HG02759 (cell line): Measurements from ENCODE around the gene ATOH1.

Source experiments
- ATAC-seq: cut with Tn5 transposase; IDR thresholded peaks from one replicate; pipeline ENCODE4 v1.9.1; 2021; ENCODE audit warnings: mild to moderate bottlenecking, moderate library complexity; ENCODE audit not compliant: unreplicated experiment

The ATOH1 gene

DNA sequence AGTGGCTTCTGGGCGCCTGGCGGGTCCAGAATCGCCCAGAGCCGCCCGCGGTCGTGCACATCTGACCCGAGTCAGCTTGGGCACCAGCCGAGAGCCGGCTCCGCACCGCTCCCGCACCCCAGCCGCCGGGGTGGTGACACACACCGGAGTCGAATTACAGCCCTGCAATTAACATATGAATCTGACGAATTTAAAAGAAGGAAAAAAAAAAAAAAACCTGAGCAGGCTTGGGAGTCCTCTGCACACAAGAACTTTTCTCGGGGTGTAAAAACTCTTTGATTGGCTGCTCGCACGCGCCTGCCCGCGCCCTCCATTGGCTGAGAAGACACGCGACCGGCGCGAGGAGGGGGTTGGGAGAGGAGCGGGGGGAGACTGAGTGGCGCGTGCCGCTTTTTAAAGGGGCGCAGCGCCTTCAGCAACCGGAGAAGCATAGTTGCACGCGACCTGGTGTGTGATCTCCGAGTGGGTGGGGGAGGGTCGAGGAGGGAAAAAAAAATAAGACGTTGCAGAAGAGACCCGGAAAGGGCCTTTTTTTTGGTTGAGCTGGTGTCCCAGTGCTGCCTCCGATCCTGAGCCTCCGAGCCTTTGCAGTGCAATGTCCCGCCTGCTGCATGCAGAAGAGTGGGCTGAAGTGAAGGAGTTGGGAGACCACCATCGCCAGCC lies at the start of gene ATOH1:
ATOH1 (plus strand) TSS at position 422 of the 663 bp plus-strand sequence; CDS start at position 596, 174 bp downstream.
- ATAC-seq, result no peak

DNA sequence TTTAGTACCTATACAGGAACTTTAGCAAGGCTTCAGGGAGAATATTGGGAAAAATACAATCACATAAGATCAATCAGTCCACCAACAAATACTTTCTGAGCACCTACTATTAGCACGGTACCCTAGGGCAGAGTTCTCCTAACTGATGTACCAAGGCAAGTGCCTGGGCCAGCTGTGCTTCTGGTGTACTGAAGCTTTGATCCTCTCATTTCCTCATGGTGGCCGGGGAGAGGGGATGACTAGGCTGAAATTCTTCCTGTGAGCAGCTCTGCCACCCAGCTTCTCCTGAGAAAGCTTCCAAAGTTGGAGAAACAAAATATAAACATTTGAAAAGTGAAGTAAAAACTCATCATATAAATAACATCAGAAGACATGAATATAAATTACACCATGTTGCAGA lies 49.3 kb upstream of the ATOH1 start:
- no peak for ATAC-seq

- ATAC-seq, result no peak
Observed at GRCh38 chr4:93780080-93780479, 48.5 kb upstream of the ATOH1 start.

DNA sequence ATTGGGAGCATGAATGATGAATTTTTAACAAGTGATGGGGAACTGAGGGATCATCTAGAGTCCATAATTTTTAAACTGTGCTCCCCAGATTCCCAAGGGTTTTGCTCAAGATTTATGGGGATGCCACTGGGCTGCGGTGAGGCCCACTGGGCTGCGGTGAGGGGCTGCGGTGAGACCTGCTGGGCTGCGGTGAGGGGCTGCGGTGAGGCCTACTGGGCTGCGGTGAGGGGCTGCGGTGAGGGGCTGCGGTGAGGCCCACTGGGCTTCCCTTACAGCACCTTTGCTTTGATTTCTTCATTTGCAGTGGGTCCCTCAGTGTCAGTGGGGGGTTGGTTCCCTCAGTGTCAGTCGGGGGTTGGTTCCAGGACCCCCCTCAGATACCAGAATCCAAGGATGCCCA lies 47.4 kb upstream of the ATOH1 start:
- ATAC-seq, result no peak

GRCh38 chr4:93786149-93786548 lies 42.4 kb upstream of the ATOH1 start:
- no peak for ATAC-seq

- ATAC-seq, result no peak
Observed at GRCh38 chr4:93788712-93789111, 39.8 kb upstream of the ATOH1 start.

DNA sequence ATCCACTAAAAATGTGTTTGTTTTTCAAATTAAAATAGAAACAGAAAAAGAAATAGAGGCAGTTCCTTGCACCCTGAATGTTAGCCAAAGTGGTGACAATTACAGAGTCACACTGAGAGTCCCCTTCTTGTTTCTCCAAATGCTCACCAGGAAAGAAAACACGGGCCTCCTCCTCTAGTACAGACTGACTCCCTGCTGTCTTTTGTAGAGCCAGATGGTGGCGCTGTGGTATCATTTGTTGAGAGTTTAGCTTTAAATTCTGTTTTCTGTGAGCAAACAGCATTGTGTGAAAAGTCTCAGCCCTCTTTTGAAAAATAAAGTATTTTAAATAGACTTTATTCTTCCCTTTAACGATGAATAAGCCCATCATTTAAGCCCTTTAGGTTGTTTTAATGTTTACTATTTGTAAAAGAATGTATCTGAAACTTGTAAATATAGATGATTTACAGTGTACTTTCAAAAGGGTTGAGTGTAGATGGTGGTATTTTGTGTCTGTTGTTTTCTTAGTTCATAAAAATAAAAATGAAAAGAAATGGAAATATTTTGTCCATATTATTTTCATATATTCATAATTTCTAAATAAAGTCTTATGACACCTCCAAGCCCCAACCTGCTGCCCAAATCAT lies 36.9 kb upstream of the ATOH1 start:
- ATAC-seq, result peak; percentile 85

- ATAC-seq, result no peak
Observed at GRCh38 chr4:93802045-93802444, 26.5 kb upstream of the ATOH1 start.

DNA sequence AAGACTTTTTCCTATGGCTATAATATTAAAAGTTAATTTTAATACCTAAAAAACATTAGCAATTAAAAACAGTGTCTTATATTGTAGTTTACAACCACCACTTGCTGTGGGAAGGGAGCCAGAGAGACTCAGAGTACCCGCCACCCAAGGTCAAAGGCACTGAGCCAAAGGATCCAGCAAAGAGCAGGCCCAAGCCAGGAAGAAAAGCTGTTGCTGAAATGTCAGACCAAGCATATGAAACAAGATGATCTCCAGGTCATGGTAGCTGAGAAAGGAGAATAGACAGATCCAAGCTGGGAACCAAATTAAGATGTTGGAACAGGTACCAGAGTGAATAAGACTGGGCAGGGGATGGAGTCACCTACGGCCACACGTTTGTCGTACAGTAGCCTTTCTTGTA lies 18.8 kb upstream of the ATOH1 start:
- ATAC-seq, result no peak

GRCh38 chr4:93810340-93810992 lies 18.1 kb upstream of the ATOH1 start:
- ATAC-seq, result no peak

- no peak for ATAC-seq
Observed at GRCh38 chr4:93813092-93813491, 15.5 kb upstream of the ATOH1 start.

GRCh38 chr4:93814141-93814540 lies 14.4 kb upstream of the ATOH1 start:
- ATAC-seq, result no peak

DNA sequence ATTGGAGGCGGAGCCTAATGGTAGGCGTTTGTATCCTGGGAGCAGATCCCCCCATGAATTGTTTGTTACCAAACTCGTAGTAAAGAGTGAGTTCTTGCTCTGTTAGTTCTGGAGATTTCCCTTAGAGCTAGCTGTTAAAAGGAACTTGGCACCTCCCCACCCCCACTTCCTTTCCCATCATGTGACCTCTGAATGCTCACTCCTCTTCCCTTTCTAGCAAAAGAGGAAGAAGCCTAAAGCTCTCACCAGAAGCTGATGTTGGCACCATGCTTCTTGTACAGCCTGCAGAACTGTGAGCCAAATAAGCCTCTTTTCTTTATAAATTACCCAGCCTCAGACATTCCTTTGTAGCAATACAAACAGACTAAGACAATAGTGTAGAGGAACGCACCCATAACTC lies 13.8 kb upstream of the ATOH1 start:
- ATAC-seq, result no peak

DNA sequence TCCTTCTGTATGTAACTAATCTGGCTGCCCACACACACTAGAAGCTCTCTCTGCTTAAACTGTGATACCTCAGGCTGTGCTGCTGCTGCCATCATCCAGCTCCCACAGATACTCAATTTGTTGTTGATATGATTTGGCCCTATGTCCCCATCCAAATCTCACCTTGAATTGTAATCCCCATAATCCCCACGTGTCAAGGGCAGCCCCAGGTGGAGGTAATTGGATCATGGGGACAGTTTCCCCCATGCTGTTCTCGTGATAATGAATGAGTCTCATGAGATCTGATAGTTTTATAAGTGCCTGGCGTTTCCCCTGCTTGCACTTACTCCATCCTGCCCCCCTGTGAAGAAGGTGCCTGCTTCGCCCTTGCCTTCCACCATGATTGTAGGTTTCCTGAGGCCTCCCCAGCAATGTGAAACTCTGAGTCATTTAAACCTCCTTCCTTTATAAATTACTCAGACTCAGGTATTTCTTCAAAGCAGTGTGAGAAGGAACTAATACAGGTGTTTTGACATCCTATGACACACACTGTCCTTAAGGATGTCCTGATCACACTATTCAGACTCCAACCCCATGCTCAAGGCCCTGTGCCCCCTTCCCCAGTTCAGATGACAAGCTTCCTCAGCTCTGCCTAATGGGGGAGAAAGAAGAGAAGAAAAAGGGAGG lies 2.9 kb upstream of the ATOH1 start:
- ATAC-seq, result no peak

- no peak for ATAC-seq
Observed at GRCh38 chr4:93827272-93827947, 1.1 kb upstream of the ATOH1 start.

DNA sequence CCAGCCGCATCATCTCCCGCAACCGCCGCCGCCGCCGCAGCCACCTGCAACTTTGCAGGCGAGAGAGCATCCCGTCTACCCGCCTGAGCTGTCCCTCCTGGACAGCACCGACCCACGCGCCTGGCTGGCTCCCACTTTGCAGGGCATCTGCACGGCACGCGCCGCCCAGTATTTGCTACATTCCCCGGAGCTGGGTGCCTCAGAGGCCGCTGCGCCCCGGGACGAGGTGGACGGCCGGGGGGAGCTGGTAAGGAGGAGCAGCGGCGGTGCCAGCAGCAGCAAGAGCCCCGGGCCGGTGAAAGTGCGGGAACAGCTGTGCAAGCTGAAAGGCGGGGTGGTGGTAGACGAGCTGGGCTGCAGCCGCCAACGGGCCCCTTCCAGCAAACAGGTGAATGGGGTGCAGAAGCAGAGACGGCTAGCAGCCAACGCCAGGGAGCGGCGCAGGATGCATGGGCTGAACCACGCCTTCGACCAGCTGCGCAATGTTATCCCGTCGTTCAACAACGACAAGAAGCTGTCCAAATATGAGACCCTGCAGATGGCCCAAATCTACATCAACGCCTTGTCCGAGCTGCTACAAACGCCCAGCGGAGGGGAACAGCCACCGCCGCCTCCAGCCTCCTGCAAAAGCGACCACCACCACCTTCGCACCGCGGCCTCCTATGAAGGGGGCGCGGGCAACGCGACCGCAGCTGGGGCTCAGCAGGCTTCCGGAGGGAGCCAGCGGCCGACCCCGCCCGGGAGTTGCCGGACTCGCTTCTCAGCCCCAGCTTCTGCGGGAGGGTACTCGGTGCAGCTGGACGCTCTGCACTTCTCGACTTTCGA lies 654 bp downstream of the ATOH1 start:
- ATAC-seq, result no peak

GRCh38 chr4:93829820-93830687 lies 1.5 kb downstream of the ATOH1 start:
- ATAC-seq, result no peak

DNA sequence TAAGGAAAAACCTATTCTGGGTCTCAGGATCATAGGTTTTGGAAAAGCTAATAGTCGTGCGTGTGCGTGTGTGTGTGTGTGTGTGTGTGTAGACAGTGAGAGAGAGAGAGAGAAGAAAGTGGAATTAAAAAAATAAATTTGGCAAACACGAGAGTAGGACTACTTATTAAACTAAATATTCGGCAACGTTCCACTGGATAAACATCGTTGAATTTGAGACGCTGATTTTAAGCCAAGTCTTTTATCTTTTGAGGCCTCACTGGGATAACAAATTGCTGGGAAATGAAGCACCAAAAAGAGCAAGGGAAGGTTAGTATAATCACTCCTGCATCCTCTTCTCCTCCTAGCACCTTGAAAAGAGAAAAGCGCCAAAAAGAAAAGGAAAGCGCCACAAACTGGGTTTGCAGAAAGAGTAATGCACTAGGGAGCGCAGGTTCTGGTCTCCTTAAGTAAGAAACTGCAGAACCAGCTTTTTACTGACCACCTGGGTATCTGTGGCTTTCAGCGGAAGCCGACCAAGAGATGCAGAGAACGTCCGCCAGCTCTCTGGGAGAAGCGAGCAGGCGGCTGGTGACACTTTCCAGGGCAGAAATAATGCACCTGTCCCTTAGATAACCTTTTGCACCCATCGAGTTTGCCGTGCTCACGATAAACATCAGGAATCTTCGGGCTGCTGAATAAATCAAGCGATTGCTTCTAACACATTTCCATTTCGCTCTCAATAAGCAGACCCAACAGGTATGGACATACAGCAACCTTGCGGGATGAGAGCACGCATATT lies 3.4 kb downstream of the ATOH1 start:
- no peak for ATAC-seq
